HG03139 (cell line): ENCODE data around the gene STOML2.
"Not testable (repeated sequence)": the region's sequence is repeated elsewhere in the genome, so short reads cannot be mapped to it uniquely, and the experiment has no call there.

Experiments
- ATAC-seq: cut with Tn5 transposase; IDR thresholded peaks from one replicate; pipeline ENCODE4 v1.9.1; 2021; ENCODE audit not compliant: unreplicated experiment

Gene STOML2, protein sequence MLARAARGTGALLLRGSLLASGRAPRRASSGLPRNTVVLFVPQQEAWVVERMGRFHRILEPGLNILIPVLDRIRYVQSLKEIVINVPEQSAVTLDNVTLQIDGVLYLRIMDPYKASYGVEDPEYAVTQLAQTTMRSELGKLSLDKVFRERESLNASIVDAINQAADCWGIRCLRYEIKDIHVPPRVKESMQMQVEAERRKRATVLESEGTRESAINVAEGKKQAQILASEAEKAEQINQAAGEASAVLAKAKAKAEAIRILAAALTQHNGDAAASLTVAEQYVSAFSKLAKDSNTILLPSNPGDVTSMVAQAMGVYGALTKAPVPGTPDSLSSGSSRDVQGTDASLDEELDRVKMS

DNA sequence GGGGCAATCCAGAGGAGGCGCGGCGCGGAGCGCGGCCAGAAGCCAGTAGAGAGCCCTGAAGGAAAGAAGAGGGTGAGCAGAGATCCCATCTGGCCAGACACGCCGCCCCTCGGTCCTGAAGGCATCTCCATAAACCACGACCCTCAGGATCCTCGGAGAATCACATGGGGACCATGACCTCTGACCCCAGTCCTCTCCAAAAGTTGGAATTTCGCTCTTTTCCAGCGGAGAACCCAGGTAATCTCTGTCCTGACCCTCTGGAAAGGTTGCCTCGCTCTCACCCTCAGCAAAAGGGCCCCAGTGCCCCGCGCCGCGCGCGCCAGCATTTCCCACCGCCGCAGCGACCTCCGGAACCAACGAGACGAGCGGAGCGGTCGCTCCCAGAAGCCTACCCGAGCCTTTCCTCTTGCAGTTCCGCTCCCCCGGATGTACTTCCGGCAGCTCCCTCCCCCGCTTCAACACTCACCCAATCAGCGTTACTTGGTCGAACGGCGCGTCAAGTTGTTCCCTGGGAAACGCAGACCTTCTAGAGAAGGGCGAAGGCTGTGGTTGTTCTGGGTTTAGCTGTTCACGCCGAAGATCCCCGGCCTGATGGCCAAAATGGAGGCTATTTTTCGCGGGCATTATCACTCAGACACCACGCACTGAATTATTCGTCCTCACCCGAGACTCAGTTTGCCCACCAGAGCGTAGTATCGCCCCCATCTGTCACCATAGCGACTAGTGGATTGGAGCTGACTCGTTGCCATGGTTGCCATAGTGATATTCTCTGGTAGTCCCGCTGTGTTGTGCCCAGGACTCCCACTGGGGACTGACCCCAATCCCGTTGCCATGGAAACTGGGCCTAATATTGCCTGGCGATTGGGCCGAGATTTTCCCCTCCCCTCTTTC, at the start of gene STOML2:
STOML2 (minus strand) TSS at position 363 of the 891 bp plus-strand sequence; CDS start at position 326, 37 bp downstream.
- peak; percentile 83 for ATAC-seq

DNA sequence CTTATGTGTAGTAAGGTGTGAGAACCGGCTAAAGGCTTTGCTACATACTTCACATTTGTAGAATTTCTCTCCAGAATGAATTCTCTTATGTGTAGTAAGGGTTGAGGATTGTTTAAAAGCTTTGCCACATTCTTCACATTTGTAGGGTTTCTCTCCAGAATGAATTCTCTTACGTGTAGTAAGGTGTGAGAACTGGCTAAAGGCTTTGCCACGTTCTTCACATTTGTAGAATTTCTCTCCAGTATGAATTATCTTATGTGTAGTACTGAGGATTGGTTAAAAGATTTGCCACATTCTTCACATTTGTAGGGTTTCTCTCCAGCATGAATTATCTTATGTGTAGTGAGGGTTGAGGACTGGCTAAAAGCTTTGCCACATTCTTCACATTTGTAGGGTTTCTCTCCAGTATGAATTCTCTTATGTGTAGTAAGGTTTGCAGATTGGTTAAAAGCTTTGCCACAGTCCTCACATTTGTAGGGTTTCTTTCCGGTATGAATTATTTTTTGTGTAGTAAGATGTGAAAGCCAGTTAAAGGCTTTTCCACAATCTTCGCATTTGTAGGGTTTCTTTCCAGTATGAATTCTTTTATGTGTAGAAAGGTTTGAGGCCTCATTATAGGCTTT, 45.1 kb upstream of the STOML2 start:
- not testable (repeated sequence) for ATAC-seq

DNA sequence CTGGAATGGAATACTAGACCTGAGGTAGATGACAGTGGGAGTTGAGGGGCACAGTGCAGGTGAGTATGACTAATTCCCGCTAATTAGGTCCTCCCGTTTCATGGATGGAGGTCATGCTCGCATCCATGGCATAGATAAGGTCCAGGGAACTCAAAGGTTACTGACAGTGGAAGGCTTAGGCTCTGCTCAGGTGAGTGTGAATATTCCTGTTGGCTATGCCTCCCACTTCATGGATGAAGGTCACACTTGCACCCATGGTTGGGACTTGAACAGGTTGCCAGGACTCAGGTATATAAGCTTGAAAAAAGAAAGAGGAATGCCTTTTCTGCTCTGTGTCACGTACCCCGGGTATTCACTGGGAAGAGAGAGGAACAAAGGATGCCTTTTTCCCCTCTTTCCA, 39.1 kb upstream of the STOML2 start:
- no peak for ATAC-seq

GRCh38 chr9:35140093-35140492, 37.2 kb upstream of the STOML2 start:
- ATAC-seq: no peak

GRCh38 chr9:35136866-35137265, 33.9 kb upstream of the STOML2 start:
- no peak for ATAC-seq

GRCh38 chr9:35135988-35136387, 33.1 kb upstream of the STOML2 start:
- ATAC-seq: no peak

GRCh38 chr9:35134920-35135319, 32.0 kb upstream of the STOML2 start:
- ATAC-seq: no peak

DNA sequence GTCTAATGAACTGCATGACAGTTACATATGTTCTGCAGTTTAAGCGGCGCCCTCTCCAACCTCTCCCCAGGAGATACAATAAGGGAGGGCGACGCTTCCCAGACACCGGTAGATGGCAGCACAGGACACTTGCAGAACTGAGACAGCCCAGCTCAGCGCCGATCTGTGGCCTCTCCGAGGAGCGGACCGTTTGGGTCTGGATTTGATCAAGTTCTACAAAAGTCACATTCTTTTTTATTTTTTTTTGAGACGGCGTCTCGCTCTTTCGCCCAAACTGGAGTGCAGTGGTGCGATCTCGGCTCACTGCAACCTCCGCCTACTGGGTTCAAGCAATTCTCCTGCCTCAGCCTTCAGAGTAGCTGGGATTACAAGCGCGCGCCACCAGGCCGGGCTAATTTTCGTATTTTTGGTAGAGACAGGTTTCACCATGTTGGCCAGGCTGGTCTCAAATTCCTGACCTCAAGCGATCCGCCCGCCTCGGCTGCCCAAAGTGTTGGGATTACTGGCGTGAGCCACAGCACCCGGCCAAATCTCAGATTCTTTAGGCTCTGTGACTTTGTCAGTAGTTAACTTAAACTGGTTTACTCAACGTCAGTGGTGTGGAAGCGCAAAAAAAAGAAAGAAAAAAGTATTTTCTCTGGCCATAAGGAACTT, 14.1 kb upstream of the STOML2 start:
- peak; percentile 33 for ATAC-seq

GRCh38 chr9:35116539-35116897, 13.6 kb upstream of the STOML2 start:
- ATAC-seq: no peak

DNA sequence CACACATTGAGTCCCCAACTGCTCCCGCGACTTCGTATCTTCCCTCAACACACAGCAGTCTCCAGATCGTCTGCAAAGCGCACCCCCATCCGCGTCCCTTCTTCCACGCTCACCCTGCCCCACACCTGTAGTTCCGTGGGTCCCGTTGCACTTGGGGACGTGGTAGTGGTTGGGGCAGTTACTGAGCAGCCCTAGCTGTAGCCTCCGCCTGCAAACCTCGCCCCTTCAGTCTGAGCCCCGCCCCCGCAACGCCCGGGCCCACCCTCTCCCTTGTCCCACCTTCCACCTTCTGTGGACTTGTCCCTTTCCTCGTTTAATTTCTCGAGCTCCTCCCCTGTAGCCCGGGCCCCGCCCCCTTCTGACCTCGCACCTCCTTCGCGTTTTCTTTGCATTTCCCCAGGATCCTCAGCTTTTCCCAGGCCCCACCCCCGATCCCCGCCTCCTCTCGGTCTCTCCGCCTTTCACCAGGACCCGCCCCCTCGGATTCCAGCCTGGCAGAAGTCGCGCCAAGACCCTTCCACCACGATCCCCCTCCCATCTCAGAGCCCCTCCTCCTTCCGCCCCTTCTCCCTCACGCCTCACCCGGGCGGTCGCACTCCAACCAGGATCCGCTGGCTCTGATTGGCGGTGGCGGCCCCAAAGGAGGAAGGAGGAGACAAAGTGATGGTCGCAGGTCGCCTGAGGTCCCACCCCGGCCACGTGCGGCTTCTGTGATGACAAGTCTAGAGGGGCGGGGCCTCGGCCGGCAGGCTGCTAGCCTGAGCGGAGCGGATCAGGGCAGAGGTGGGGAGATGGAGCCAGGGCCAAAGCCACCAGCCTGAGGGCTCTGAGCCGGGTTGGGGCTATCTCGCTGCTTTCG, 13.0 kb upstream of the STOML2 start, which contains the start of gene ATOSB:
ATOSB (minus strand) TSS at position 183 of the 859 bp plus-strand sequence. CDS start 7,588 bp downstream, outside the sequence.
- ATAC-seq: peak; percentile 44

GRCh38 chr9:35114840-35115628, 12.1 kb upstream of the STOML2 start:
- ATAC-seq: no peak

- no peak for ATAC-seq
Observed at GRCh38 chr9:35114113-35114839, 11.3 kb upstream of the STOML2 start.

DNA sequence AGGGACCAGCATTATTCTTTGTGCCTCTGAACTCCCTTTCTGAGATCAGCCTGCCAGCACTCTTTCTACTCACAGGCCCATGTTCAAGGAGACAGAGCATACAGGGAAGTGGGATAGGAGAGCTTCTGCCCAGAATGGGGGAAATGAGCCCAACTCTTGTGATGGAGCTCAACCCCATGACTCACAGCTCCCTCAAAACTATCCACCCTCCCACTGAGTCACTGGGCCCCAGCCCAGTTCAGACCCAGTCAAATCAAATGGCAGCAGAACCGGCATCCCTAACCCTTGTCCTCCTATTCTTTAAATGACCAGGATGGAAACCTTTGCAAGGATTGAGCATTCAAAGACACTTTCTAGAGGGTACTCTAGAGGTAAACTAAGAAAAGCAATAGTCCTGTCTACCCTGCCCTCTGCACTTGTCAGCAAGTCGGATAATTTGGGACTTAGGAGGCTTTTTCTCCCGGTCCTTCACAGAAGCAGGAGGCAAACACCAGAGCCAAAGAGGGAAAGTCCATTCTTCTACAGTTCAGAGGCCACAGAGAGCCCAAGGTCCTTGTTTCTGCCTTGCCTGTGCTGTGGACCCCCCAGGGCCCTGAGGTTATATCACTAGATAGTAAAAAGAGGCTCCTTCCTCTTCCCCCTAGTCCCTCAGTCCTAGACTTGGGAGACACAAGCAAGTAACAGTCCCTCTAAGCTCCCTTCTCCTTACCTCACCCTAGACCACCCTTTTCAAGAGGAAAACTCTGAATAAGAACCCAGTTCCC, 9.5 kb upstream of the STOML2 start:
- no peak for ATAC-seq

DNA sequence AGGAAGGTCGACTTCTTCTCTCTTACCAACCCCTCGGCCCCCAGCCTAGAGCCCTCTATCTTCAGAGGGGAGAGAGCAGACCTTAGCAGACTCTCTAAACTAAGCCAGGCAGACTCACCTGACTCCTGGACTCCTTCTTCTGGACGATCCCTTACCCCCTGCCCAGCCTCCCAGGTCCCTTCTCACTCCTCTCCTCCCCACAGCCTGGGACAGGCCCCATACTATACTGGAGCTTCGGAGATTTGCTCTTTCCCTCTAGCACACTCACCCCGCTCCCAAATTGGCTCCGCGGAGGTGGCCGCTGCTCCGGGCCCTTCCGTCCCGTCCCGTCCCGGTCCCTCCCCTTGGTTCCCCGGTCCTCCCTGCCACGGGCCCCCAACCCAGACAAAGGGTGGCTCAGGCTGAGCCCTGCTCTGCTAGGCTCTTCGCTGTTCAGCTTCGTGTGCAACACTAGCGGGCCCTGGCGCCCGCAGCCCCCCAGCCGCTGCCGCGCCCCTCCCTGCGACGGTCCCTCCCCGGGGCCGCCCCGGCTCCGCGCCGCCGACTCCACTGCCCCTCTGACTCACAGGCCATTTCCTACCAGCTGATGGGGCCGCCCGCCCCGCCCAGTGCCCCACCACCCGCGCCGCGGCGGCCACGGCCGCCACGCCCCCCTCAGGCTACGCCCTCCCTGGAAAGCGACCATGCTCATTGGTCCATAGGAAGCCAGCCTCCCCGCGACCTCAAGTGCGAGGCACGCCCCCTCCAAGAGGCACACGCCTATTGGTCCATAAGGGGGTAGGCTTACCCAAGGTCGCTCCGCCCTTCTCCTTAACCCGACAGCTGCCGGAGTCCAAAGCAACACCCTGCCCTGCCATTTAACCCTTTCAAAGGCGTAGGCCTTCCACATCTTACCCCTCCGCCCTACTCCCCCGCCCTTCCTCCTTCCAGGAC, 8.3 kb upstream of the STOML2 start:
- peak; percentile 61 for ATAC-seq

- ATAC-seq: no peak
Observed at GRCh38 chr9:35110327-35110761, 7.4 kb upstream of the STOML2 start.

- ATAC-seq: no peak
Observed at GRCh38 chr9:35108946-35109575, 6.1 kb upstream of the STOML2 start.
